Forelimb muscle (tissue), 1 donor: ENCODE measurements around the gene ANAPC1. TPM values are rescaled to one million over a fixed set of nuclear protein-coding genes. Genes with fewer than 3 reads are reported as not detected.
"Not testable (repeated sequence)": the region's sequence is repeated elsewhere in the genome, so short reads cannot be mapped to it uniquely, and the experiment has no call there.

Experiments
- DNase-seq: peaks from one replicate; pipeline ENCODE4 v3.0.0-alpha.2; 2013; ENCODE audit warnings: low read depth
- polyA plus RNA-seq: library from polyadenylated mRNA; unstranded; fragments of 120-200 nt; gene quantifications from one replicate; pipeline ENCODE4 v1.2.1, GENCODE V29; 2013; ENCODE audit not compliant: insufficient read length

Gene ANAPC1, protein sequence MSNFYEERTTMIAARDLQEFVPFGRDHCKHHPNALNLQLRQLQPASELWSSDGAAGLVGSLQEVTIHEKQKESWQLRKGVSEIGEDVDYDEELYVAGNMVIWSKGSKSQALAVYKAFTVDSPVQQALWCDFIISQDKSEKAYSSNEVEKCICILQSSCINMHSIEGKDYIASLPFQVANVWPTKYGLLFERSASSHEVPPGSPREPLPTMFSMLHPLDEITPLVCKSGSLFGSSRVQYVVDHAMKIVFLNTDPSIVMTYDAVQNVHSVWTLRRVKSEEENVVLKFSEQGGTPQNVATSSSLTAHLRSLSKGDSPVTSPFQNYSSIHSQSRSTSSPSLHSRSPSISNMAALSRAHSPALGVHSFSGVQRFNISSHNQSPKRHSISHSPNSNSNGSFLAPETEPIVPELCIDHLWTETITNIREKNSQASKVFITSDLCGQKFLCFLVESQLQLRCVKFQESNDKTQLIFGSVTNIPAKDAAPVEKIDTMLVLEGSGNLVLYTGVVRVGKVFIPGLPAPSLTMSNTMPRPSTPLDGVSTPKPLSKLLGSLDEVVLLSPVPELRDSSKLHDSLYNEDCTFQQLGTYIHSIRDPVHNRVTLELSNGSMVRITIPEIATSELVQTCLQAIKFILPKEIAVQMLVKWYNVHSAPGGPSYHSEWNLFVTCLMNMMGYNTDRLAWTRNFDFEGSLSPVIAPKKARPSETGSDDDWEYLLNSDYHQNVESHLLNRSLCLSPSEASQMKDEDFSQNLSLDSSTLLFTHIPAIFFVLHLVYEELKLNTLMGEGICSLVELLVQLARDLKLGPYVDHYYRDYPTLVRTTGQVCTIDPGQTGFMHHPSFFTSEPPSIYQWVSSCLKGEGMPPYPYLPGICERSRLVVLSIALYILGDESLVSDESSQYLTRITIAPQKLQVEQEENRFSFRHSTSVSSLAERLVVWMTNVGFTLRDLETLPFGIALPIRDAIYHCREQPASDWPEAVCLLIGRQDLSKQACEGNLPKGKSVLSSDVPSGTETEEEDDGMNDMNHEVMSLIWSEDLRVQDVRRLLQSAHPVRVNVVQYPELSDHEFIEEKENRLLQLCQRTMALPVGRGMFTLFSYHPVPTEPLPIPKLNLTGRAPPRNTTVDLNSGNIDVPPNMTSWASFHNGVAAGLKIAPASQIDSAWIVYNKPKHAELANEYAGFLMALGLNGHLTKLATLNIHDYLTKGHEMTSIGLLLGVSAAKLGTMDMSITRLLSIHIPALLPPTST (N-terminal part only)
- 19.1 TPM for polyA plus RNA-seq

DNA sequence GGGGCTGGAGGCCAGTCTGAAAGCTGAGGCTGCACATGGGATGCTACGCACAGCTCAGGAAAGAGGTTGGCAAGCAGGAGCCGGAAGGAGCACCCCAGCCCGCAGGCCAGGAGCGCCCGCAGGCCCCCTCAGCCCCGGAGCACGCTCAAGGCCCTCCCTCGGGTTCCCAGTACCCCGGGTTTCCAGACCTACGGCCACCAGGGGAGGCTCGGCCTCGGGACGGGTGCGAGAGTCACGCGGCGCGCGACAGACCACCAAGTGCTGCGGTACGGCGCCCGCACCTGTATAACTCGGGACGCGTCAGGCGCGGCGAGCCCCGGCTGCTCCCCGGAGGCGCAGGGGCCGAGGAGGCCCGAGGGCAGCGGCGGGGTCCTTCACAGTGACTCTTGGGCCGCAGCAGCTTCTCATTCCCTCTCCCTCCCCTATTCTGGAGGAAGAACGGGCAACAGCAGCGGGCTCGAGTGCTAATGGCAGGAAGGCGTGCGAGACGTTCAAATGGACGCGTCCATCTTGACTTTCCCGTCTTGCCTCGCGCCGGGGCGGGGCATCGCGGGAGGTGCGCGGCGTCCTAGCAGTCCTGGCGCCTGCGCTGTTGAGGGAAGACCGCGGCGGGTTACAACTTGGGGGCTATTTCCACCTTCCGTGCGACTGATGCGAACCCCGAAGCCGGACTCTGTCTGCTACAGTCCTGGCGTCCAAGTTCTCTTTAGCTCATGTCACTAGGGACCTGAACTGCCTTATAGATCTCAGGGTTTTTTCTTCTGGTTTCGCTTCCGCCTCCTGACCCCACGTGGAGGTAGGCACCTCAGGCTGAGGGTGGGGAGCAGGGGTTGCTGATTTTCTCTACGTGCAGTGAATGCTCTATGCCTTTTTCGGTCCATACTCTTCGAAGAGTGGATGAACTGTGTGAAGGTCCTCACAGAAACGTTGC, at the start of gene ANAPC1:
Gene ANAPC1, minus strand, starts transcription at position 533 of the 931 bp plus-strand sequence. CDS start 3,368 bp downstream, outside the sequence.
- no peak for DNase-seq

- no peak for DNase-seq
Measured at GRCh38 chr2:111932841-111933291, 48.9 kb upstream of the ANAPC1 start.

DNA sequence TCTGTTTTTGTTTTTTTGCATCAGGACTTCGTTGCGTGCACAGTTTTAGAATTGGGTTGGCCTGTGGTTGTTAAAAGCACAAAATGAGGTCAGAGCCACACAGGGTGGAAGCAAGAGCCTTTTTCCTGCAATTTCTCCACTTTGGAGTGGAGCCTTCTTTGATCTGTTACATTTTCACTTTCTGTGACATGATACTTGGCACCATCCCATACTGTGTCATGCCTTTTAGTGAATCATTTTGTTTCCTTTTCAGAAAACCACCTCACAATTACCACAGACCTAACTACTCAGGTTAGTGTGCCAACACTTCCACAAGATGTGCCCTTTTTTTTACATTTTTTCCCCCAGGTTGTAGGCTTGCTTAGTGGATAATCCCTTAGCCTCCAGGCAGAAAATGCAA, 46.9 kb upstream of the ANAPC1 start:
- no peak for DNase-seq

GRCh38 chr2:111930409-111930808, 46.4 kb upstream of the ANAPC1 start:
- no peak for DNase-seq

DNA sequence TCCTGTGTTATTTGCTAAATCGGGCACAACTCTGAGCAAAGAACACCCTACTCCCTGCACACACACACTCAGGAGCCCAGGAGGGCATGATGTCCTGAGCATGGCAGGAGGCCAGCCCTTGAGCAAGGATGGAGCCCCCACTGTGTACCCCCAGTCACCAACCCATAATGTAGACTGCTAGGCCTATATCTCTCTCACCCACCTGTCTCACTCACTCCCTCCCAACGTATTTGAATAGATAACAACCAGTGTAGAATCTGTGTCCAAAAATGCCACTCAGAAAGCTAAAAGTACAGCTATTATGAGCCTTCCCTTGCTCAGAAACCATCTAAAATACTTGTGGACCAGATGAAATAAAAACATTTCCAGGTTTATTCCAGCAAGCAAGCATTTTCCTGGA, 43.7 kb upstream of the ANAPC1 start:
- DNase-seq = no peak

GRCh38 chr2:111924617-111925107, 40.7 kb upstream of the ANAPC1 start:
- no peak for DNase-seq

DNA sequence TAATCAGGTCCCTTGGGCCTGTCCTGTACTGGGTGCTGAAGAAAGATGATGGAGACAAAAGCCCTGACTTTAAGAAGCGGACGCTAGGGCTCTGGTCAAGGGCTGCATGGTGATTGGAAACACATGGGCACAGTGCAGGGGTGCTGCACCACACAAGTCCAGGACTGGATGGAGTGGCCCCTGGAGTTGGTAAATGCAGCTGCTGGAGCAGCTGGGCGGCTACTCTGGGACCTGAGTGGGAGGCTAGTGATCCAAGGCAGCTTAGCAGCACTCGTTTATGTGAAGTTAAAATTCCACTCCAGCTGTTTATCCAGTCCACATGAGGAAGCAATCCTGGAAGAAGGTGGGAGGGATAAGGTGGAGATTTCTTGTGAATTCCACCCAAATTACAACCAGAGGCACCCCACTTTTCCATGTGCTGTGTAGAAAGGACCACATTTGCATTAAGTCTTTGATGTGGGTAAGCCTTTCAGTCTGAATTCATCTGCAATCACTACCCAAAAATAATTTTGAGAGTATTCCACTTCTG, 39.3 kb upstream of the ANAPC1 start:
- DNase-seq = no peak

DNA sequence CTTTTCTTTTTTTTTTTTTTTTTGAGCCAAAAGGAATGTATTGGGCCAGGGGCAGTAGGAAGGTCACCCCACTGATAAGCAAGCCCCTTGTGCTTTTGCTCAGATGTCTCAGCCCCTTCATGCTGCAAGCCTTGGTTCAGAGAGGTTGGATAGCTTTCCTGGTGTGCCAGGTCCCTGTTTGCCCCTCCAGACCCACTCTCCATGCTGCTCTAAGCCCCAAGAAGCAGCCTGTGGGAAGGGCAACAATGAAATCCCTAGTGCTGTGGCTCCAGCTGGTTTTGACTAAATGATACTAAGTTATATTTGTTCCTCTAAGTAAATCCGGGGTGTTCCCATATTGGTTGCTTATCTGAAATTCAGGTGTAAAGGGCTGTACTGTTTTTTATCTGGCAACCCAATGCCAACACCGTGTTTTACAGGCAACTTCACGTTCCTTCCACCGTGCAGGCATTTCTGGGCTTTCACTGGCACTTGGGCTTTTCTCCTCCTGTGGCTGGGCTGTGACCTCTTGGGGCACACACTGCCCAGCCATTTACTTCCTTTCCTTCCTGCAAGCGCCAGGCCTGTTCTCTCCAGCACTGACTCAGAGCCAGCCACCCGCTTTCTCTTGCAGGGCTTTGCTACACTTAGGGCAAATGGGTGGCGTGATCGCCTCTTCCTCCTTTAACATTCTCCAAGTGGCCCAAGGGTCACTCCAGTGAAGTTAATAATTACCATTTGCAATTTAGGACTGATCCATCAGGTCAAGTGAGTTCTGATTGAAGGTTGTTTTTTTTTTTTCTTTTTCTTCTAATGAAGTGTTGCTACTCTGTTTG, 36.0 kb upstream of the ANAPC1 start:
- DNase-seq = no peak

DNA sequence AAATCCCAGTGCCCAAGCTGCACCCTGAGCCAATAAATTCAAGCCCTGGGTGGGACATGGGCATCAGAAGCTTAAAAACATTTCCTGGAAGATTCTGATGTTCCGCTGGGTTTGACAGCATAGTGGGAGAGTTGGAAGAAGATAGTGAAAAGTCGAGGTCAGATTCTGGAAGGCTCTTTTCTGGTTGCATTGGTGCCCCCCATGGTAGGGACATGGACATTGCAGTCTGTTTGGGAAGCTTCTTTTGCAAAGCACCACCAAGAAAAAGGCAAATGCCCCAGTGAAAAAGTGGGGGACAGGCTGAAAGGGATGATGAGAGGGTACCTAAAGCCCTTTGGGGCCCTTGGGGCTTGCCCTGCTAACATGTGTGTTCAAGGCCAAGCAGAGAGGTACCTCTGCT, 35.4 kb upstream of the ANAPC1 start:
- DNase-seq = no peak

GRCh38 chr2:111918383-111918806, 34.4 kb upstream of the ANAPC1 start:
- peak; percentile 88 for DNase-seq

DNA sequence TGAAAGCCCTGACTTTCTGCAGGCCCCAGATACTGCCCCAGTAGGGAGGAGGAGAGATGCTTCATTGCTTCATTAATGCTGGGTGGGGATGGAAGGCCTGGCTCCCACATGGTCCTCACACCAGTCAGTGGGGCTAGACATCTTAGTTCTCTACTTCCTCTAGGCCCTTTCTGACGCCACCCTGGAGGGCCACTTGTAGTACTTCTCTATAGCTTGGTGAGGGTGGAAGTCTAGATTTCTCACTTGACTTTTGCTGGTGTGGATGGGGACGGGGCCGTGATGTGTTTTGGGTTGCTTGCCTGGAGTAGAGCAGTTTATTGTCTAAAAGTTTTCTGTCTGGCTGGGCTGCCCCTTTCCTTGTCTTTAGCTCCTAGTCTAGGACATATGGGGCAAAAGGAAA, 33.1 kb upstream of the ANAPC1 start:
- no peak for DNase-seq

DNA sequence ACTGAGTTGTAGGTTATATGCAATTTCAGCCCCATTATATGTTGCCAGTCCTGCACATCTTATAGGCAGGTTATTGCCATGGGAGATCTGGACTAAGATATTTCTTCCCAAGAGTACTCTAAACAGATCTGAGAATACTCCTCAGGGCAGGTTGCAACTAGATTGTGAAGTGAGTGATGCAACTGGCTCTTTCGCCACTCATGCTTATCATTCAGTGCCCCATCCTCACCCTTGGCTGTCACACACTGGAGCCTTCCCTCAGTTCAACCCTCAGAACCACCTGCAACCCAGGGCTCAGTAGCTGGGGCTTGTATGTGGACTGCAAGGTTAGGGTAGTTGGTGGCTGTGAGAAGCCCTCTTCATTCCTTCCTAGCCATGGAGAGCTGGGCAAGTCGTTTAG, 28.6 kb upstream of the ANAPC1 start:
- no peak for DNase-seq

DNA sequence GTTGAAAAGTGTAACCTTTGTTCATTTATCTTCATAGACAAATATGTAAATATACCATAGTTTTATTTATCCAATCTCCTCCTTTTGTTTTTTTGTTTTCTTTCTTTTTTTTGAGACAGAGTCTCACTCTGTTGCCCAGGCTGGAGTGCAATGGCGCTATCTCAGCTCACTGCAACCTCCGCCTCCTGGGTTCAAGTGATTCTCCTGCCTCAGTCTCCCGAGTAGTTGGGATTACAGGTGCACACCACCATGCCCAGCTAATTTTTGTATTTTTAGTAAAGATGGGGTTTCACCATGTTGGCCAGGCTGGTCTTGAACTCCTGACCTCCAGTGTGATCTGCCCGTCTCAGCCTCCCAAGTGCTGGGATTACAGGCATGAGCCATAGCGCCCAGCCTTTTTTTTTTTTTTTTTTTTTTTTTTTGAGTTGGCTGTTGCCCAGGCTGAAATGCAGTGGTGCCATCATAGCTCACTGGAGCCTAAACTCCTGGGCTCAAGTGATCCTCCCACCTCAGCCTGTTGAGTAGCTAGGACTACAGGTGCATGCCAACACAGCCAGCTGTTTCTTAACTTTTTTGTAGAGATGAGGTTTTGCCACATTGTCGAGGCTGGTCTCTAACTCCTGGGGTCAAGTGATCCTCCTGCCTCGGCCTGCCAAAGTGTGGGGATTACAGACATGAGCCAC, 27.4 kb upstream of the ANAPC1 start:
- not testable (repeated sequence) for DNase-seq

DNA sequence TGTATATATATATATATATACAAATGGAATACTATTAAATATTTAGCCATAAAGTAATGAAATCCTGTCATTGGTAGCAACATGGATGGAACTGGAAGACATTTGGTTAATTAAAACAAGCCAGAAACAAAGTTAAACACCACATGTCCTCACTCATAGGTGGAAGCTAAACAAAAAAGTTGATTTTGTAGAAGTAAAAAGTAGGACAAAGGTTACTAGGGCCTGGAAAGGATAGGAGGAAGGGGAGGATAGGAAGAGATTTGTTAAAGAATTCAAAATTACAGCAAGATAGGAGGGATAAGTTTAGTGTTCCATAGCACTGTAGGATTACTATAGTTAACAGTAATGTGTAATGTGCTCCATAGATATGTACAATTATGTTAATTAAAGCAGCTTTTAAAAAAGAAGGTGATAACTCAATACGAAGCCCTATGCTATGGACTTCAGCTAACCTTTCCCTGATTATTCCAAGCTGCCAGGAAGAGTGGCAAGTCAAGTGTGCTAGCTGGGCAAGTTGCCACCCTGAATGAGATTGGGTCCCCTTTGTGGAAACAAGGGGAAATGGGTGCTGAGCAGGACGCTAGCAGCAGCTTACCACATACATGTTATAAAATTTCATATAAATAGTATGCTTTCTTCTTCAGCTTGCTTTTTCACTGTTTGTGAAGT, 26.8 kb upstream of the ANAPC1 start:
- DNase-seq = no peak

DNA sequence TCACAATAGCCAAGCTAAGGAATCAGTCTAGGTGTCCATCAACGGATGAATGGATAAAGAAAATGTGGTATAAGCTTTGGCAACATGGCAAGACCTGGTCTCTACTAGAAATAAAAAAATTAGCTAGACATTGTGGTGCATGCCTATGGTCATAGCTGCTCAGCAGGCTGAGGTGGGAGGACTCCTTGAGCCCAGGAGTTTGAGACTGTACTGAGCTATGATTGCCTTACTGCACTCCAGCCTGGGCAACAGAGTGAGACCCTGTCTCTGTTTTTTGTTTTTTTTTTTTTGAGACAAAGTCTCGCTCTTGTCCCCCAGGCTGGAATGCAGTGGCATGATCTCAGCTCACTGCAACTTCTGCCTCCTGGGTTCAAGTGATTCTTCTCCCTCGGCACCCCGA, 26.0 kb upstream of the ANAPC1 start:
- not testable (repeated sequence) for DNase-seq

DNA sequence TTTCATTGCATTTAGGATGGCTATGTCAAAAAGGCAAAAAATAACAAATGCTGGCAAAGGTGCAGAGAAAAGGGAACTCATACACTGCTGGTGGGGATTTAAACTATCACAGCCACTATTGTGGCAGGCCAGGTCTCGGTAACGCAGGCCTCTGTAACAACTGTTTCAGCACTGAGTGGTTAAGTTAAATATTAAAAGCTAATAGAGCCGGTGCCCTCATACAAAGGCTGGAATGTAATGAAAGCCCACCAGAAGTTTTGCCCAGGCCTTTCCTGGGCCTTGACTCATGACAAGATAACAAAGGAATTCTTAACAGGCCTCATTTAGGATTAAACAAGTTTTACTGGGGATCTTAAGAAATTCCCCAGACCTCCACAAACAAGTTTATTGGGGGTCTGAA, 25.1 kb upstream of the ANAPC1 start:
- no peak for DNase-seq

GRCh38 chr2:111908578-111908977, 24.6 kb upstream of the ANAPC1 start:
- no peak for DNase-seq
